Inferior parietal cortex (tissue), 1 donor: ENCODE results near the gene USP50.
"Not testable (repeated sequence)": the region's sequence is repeated elsewhere in the genome, so short reads cannot be mapped to it uniquely, and the experiment has no call there.

Source experiments
- DNase-seq: peaks from one replicate; pipeline ENCODE4 v3.0.0-alpha.2; 2016; ENCODE audit errors: extremely low spot score

The USP50 gene

GRCh38 chr15:50505656-50506055 is 40.8 kb downstream of the USP50 start:
- not testable (repeated sequence) for DNase-seq

GRCh38 chr15:50503144-50503543 is 43.3 kb downstream of the USP50 start:
- no peak for DNase-seq

- no peak for DNase-seq
These were observed 44.7 kb downstream of the USP50 start for GRCh38 chr15:50501815-50502214.

- DNase-seq: no peak
These were observed 46.1 kb downstream of the USP50 start for GRCh38 chr15:50500352-50500751.

- no peak for DNase-seq
These were observed 49.8 kb downstream of the USP50 start for GRCh38 chr15:50496692-50497091.

GRCh38 chr15:50494547-50494946 is 51.9 kb downstream of the USP50 start:
- DNase-seq: not testable (repeated sequence)

GRCh38 chr15:50493625-50494024 is 52.8 kb downstream of the USP50 start:
- no peak for DNase-seq

- DNase-seq: no peak
These were observed 59.2 kb downstream of the USP50 start for GRCh38 chr15:50487287-50487686.

GRCh38 chr15:50485389-50485788 is 61.1 kb downstream of the USP50 start:
- no peak for DNase-seq

- DNase-seq: no peak
These were observed 61.7 kb downstream of the USP50 start for GRCh38 chr15:50484781-50485180.

GRCh38 chr15:50476143-50476542 is 70.3 kb downstream of the USP50 start:
- no peak for DNase-seq

GRCh38 chr15:50471072-50471471 is 75.4 kb downstream of the USP50 start:
- no peak for DNase-seq

GRCh38 chr15:50463423-50464358 is 82.8 kb downstream of the USP50 start:
- peak; percentile 4 for DNase-seq

- DNase-seq: no peak
These were observed 87.9 kb downstream of the USP50 start for GRCh38 chr15:50458348-50459112.

- no peak for DNase-seq
These were observed 93.5 kb downstream of the USP50 start for GRCh38 chr15:50452927-50453326.
